ENCODE data around the gene KIAA1328. TPM values are rescaled to one million over a fixed set of nuclear protein-coding genes. Genes with fewer than 3 reads are reported as not detected.

Gene KIAA1328
- total and polyA plus RNA-seq, 11 donors: 1.4 to 6.4 (median 4.0) TPM

GRCh38 chr18:37266290-37266689 is 437.4 kb downstream of the KIAA1328 start:
- intact Hi-C loops (cut with DNase I): no loop called here
- no peak overlapping the region for H3K4me3 ChIP-seq
- DNase-seq (peak in 1 of 5 donors; percentile 7), ATAC-seq (no peak)
- H3K27me3 ChIP-seq: peaks cover 0 to 33% (median 0%) of the 10 kb centered on the region in 9 donors
- H3K4me1 ChIP-seq: no peaks in the 10 kb centered on the region
- no peaks in the 10 kb centered on the region for H3K9me3 ChIP-seq
- TF ChIP-seq CTCF (IDR thresholded peaks at IDR 0.05) (no peak), POLR2A (IDR thresholded peaks at IDR 0.05) (no peak)
- H3K27ac ChIP-seq: no peak overlapping the region
- 21 to 34% (median 26%) methylated on average over 11 to 13 of the region's 13 CpGs for WGBS, 4 donors
- no peaks in the 10 kb centered on the region for H3K36me3 ChIP-seq

- 15 to 24% (median 17%) methylated on average over 8 of the region's 8 CpGs for WGBS, 4 donors
- DNase-seq: peak; percentile 29 to 56 (median 42)
Measured at GRCh38 chr18:37270038-37270665, 441.2 kb downstream of the KIAA1328 start.

GRCh38 chr18:37270666-37271052 is 441.7 kb downstream of the KIAA1328 start:
- Histone ChIP-seq H3K36me3 (no peaks in the 10 kb centered on the region), H3K27ac (no peak overlapping the region), H3K4me1 (peaks cover 0 to 6% (median 0%) of the 10 kb centered on the region in 12 donors), H3K27me3 (peaks cover 0 to 45% (median 20%) of the 10 kb centered on the region in 9 donors), H3K4me3 (no peak overlapping the region), H3K9me3 (no peaks in the 10 kb centered on the region)
- no peak for ATAC-seq
- WGBS, 4 donors: 73 to 85% (median 83%) methylated on average over 7 of the region's 7 CpGs
- intact Hi-C loops (cut with DNase I): no loop called here
- no peak for TF ChIP-seq CTCF (IDR thresholded peaks at IDR 0.05)
- TF ChIP-seq POLR2A (IDR thresholded peaks at IDR 0.05): no peak
- DNase-seq: peak in 1 of 5 donors; percentile 35

More at GRCh38 chr18:37270038-37270665, 441.2 kb downstream of the KIAA1328 start:
- peaks cover 0 to 6% (median 0%) of the 10 kb centered on the region in 12 donors for H3K4me1 ChIP-seq
- H3K27me3 ChIP-seq: peaks cover 0 to 45% (median 16%) of the 10 kb centered on the region in 9 donors
- H3K27ac ChIP-seq: no peak overlapping the region
- TF ChIP-seq CTCF (IDR thresholded peaks at IDR 0.05): no peak
- no peak for TF ChIP-seq POLR2A (IDR thresholded peaks at IDR 0.05)
- no peak overlapping the region for H3K4me3 ChIP-seq
- no peaks in the 10 kb centered on the region for H3K36me3 ChIP-seq
- peak; percentile 52 to 77 (median 60) for ATAC-seq
- no peaks in the 10 kb centered on the region for H3K9me3 ChIP-seq
- intact Hi-C loops (cut with DNase I): no loop called here

- 50 to 67% (median 60%) methylated on average over 2 of the region's 2 CpGs for WGBS, 4 donors
- no peak for DNase-seq
- Histone ChIP-seq H3K27ac (no peak overlapping the region), H3K36me3 (no peaks in the 10 kb centered on the region), H3K4me1 (peaks cover 0 to 6% (median 0%) of the 10 kb centered on the region in 12 donors), H3K27me3 (peaks cover 0 to 51% (median 23%) of the 10 kb centered on the region in 9 donors), H3K4me3 (no peak overlapping the region), H3K9me3 (no peaks in the 10 kb centered on the region)
- intact Hi-C loops (cut with DNase I): no loop called here
- ATAC-seq: no peak
- TF ChIP-seq POLR2A (IDR thresholded peaks at IDR 0.05) (no peak), CTCF (IDR thresholded peaks at IDR 0.05) (no peak)
Measured at GRCh38 chr18:37272226-37272625, 443.3 kb downstream of the KIAA1328 start.

All from heart left ventricle (tissue), 16 donors.